IMR-90 (cell line): ENCODE measurements around the gene MUC21. TPM values are rescaled to one million over a fixed set of nuclear protein-coding genes. Genes with fewer than 3 reads are reported as not detected.

Experiments used
- ATAC-seq: fragments of 200-7000 bp; cut with Tn5 transposase; 2 replicates; pipeline ENCODE4 v1.9.1; 2020; ENCODE audit warnings: low read depth, mild to moderate bottlenecking, moderate library complexity
- BruUV-seq: library from RNA; stranded (reverse); fragments of 400-500 nt; replicated peaks from 2 replicates; lab custom pipeline; 2021; lab: Mats Ljungman, UMichigan
- CTCF ChIA-PET: fragments of 300-600 bp; formaldehyde crosslinking; extraction: SDS; loops from one replicate; lab custom pipeline; 2021; ENCODE audit warnings: antibody characterized with exemption; lab: Yijun Ruan, JAX
- POLR2A ChIA-PET: fragments of 300-600 bp; sonication (Branson Sonifier 250); formaldehyde crosslinking; loops from one replicate; lab custom pipeline; 2022; ENCODE audit warnings: antibody characterized with exemption; ENCODE audit not compliant: unreplicated experiment; lab: Charles Lee
- DNase-seq: peaks from one replicate; pipeline ENCODE4 v3.0.0; 2013
- H2AFZ ChIP-seq: replicated peaks from 2 replicates; pipeline ENCODE3; 2013; ENCODE audit warnings: low read length, mild to moderate bottlenecking; ENCODE audit not compliant: poor library complexity
- H2AK5ac ChIP-seq: 2 replicates; pipeline ENCODE4 v1.6.1; 2013; ENCODE audit warnings: low read depth, low read length, inconsistent platforms
- H2AK9ac ChIP-seq: replicated peaks from 2 replicates; pipeline ENCODE3; 2013; ENCODE audit warnings: mild to moderate bottlenecking, low read depth, low read length, moderate library complexity; ENCODE audit not compliant: poor library complexity
- H2BK120ac ChIP-seq: 2 replicates; pipeline ENCODE4 v1.6.1; 2013; ENCODE audit warnings: low read depth, low read length, inconsistent platforms
- H2BK15ac ChIP-seq: 3 replicates; pipeline ENCODE4 v1.6.1; 2013; ENCODE audit warnings: low read depth, low read length, inconsistent platforms
- H2BK20ac ChIP-seq: 2 replicates; pipeline ENCODE4 v1.6.1; 2013; ENCODE audit warnings: low read depth, mild to moderate bottlenecking, inconsistent platforms, low read length, moderate library complexity
- H2BK5ac ChIP-seq: 2 replicates; pipeline ENCODE4 v1.6.1; 2013; ENCODE audit warnings: mild to moderate bottlenecking, low read depth, low read length, inconsistent platforms; ENCODE audit not compliant: poor library complexity, severe bottlenecking
- H3K14ac ChIP-seq: replicated peaks from 2 replicates; pipeline ENCODE4 v1.6.1; 2013; ENCODE audit warnings: low read depth, low read length, inconsistent platforms
- H3K18ac ChIP-seq: 2 replicates; pipeline ENCODE4 v1.6.1; 2013; ENCODE audit warnings: low read depth, low read length, control low read depth
- H3K23ac ChIP-seq: 2 replicates; pipeline ENCODE4 v1.6.1; 2013; ENCODE audit warnings: low read depth, low read length, inconsistent platforms
- H3K27ac ChIP-seq: 2 replicates; pipeline ENCODE4 v1.5.1; 2013; ENCODE audit warnings: mild to moderate bottlenecking, control low read depth, low read length; ENCODE audit not compliant: insufficient read depth
- H3K27me3 ChIP-seq: 2 replicates; pipeline ENCODE4 v1.6.1; 2013; ENCODE audit warnings: low read length; ENCODE audit not compliant: control insufficient read depth, insufficient read depth
- H3K36me3 ChIP-seq: 2 replicates; pipeline ENCODE4 v1.6.1; 2013; ENCODE audit warnings: low read length, mixed read lengths; ENCODE audit not compliant: control insufficient read depth, insufficient read depth
- H3K4ac ChIP-seq: 2 replicates; pipeline ENCODE4 v1.6.1; 2013; ENCODE audit warnings: low read depth, low read length, inconsistent platforms
- H3K4me1 ChIP-seq: 2 replicates; pipeline ENCODE4 v1.6.1; 2013; ENCODE audit warnings: low read length, mixed read lengths; ENCODE audit not compliant: control insufficient read depth, insufficient read depth
- H3K4me2 ChIP-seq: 2 replicates; pipeline ENCODE4 v1.6.1; 2013; ENCODE audit warnings: low read depth, mild to moderate bottlenecking, control low read depth, low read length, moderate library complexity
- H3K4me3 ChIP-seq: 2 replicates; pipeline ENCODE4 v1.5.1; 2013; ENCODE audit warnings: low read depth, mild to moderate bottlenecking, control low read depth, low read length, moderate library complexity; ENCODE audit not compliant: insufficient read depth
- H3K56ac ChIP-seq: 2 replicates; pipeline ENCODE4 v1.6.1; 2013; ENCODE audit warnings: low read length, inconsistent platforms; ENCODE audit not compliant: insufficient read depth; ENCODE audit errors: extremely low read depth
- H3K79me1 ChIP-seq, 2 experiments: 2 replicates each; pipeline ENCODE4 v1.6.1; 2013; ENCODE audit warnings: low read length in 2 of 2, inconsistent platforms in 1 of 2, low read depth in 1 of 2
- H3K9ac ChIP-seq: 2 replicates; pipeline ENCODE4 v1.6.1; 2013; ENCODE audit warnings: low read depth, low read length, control low read depth
- H3K9me1 ChIP-seq: 2 replicates; pipeline ENCODE4 v1.6.1; 2013; ENCODE audit warnings: low read length, inconsistent platforms; ENCODE audit not compliant: insufficient read depth
- H3K9me3 ChIP-seq: 2 replicates; pipeline ENCODE4 v1.6.1; 2013; ENCODE audit warnings: low read length; ENCODE audit not compliant: control insufficient read depth, insufficient read depth
- H4K20me1 ChIP-seq: 2 replicates; pipeline ENCODE4 v1.6.1; 2013; ENCODE audit warnings: low read length, inconsistent platforms; ENCODE audit not compliant: insufficient read depth
- H4K5ac ChIP-seq: 2 replicates; pipeline ENCODE4 v1.6.1; 2013; ENCODE audit warnings: mild to moderate bottlenecking, low read depth, low read length, control low read depth
- H4K8ac ChIP-seq, 2 experiments: 2 replicates each; pipeline ENCODE4 v1.6.1; 2013; ENCODE audit warnings: low read depth in 2 of 2, low read length in 2 of 2, control low read depth in 1 of 2, inconsistent platforms in 1 of 2
- H4K91ac ChIP-seq: 2 replicates; pipeline ENCODE4 v1.6.1; 2013; ENCODE audit warnings: low read depth, low read length, inconsistent platforms; ENCODE audit not compliant: insufficient read depth
- CEBPB ChIP-seq: IDR thresholded peaks from 2 replicates; pipeline ENCODE4 v1.6.1; 2012; ENCODE audit warnings: low read depth, low read length, improper control_type of control experiment
- CHD1 ChIP-seq: IDR thresholded peaks from 2 replicates; pipeline ENCODE4 v1.6.1; 2012; ENCODE audit warnings: low read depth, low read length, improper control_type of control experiment
- FOS ChIP-seq: fragments of 150-350 bp; IDR thresholded peaks from 2 replicates; pipeline ENCODE4 v1.6.1; 2016; ENCODE audit warnings: low read depth, low read length
- MAZ ChIP-seq: IDR thresholded peaks from 2 replicates; pipeline ENCODE4 v1.6.1; 2012; ENCODE audit warnings: low read depth, mild to moderate bottlenecking, low read length, improper control_type of control experiment, moderate library complexity, borderline replicate concordance
- MXI1 ChIP-seq: IDR thresholded peaks from 2 replicates; pipeline ENCODE4 v1.6.1; 2012; ENCODE audit warnings: low read depth, mild to moderate bottlenecking, low read length, moderate library complexity, borderline replicate concordance
- NFE2L2 ChIP-seq: fragments of 150-350 bp; IDR thresholded peaks from 2 replicates; pipeline ENCODE4 v1.6.1; 2016; ENCODE audit warnings: low read depth, mild to moderate bottlenecking, low read length
- RAD21 ChIP-seq: IDR thresholded peaks from 2 replicates; pipeline ENCODE4 v1.6.1; 2012; ENCODE audit warnings: low read length, improper control_type of control experiment
- RCOR1 ChIP-seq: IDR thresholded peaks from 2 replicates; pipeline ENCODE4 v1.6.1; 2012; ENCODE audit warnings: mild to moderate bottlenecking, low read length, improper control_type of control experiment; ENCODE audit not compliant: insufficient replicate concordance
- RFX5 ChIP-seq: IDR thresholded peaks from 2 replicates; pipeline ENCODE4 v1.8.0; 2012; ENCODE audit warnings: low read depth, mild to moderate bottlenecking, low read length, moderate library complexity
- WGBS, 2 experiments: methylation state at CpG; one replicate each; pipeline versions ENCODE4 v1.1.5 to v1.1.7; 2013; ENCODE audit warnings: missing lambda C conversion rate in 2 of 2; ENCODE audit not compliant: insufficient read length in 1 of 2; ENCODE audit errors: extremely low coverage in 2 of 2; 5-methylcytosine and 5-hydroxymethylcytosine counted together
- dilution Hi-C: fragments of 300-500 bp; cut with HindIII; formaldehyde crosslinking; loops from one replicate; pipeline ENCODE4 v1.14.3; 2018; ENCODE audit warnings: low sequenced_read_pairs; ENCODE audit not compliant: unreplicated experiment
- in situ Hi-C: fragments of 300-500 bp; cut with MboI; formaldehyde crosslinking; loops from 3 replicates; pipeline ENCODE4 v1.14.3; 2019; ENCODE audit warnings: low sequenced_read_pairs, inconsistent platforms, mixed read lengths
- intact Hi-C: fragments of 100-400 bp; cut with micrococcal nuclease; formaldehyde crosslinking; loops from 2 replicates; pipeline ENCODE4 v1.10.0; 2022
- polyA plus RNA-seq, 3 experiments: library from polyadenylated mRNA; depleted of rRNA; stranded (reverse); fragments of >200 nt; gene quantifications; 2 replicates each; pipeline ENCODE4 v1.2.3, GENCODE V29; 2012; ENCODE audit warnings: low replicate concordance in 1 of 3
- total RNA-seq: library from RNA; depleted of rRNA; stranded (reverse); fragments of >200 nt; gene quantifications from 2 replicates; pipeline ENCODE4 v1.2.3, GENCODE V29; 2012
- TF ChIP-seq, protein P1 (sequence below): conservative IDR thresholded peaks from 2 replicates; pipeline ENCODE4 v1.5.1; 2012; ENCODE audit warnings: mild to moderate bottlenecking, low read depth, low read length, improper control_type of control experiment
- TF ChIP-seq, protein P2 (sequence below): fragments of 150-350 bp; IDR thresholded peaks from 2 replicates; pipeline ENCODE4 v1.6.1; 2016; ENCODE audit warnings: low read depth, mild to moderate bottlenecking, low read length, moderate library complexity, borderline replicate concordance

MUC21 gene
- total and polyA plus RNA-seq, 2 of the 4 experiments (the other 2 are of a cell fraction), result not detected

DNA sequence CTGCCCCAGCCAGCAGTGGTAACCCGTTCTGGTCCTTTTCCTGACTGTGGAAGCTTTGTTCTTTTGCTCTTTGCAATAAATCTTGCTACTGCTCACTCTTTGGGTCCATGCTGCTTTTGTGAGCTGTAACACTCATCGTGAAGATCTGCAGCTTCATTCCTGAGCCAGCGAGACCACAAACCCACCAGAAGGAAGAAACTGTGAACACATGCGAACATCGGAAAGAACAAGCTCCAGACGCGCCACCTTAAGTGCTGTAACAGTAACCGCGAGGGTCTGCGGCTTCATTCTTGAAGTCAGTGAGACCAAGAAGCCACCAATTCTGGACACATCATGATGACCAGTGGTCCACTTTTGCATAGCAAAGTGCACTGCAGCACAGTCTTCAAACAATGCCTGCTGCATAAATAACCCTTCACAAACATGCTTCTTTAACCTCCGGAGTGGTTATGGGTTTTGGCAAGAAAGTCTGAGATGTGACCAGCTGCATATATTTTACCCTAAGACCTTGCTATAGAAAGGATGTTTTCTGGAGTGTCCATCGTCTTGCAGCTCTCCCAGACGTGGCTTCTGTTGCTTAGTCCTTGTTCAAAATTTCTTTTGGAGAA lies 17.9 kb downstream of the MUC21 start:
- no peak for ATAC-seq
- Histone ChIP-seq H4K91ac (no peak overlapping the region), H4K5ac (no peak overlapping the region), H2AFZ (no peak overlapping the region), H2AK9ac (no peak overlapping the region), H3K4me2 (no peak overlapping the region), H3K27ac (no peak overlapping the region), H3K18ac (no peak overlapping the region), H2BK120ac (no peak overlapping the region), H3K4me1 (no peaks in the 10 kb centered on the region), H2BK20ac (no peak overlapping the region), H2AK5ac (no peak overlapping the region), H3K56ac (no peak overlapping the region), H4K8ac (no peak overlapping the region), H3K14ac (no peak overlapping the region), H3K9me1 (no peaks in the 10 kb centered on the region; the same call in 1 of the 2 replicates), H2BK5ac (no peak overlapping the region), H3K9ac (no peak overlapping the region), H4K20me1 (no peaks in the 10 kb centered on the region), H3K27me3 (peaks cover 5% of the 10 kb centered on the region), H3K9me3 (no peaks in the 10 kb centered on the region), H3K79me1 (no peaks in the 10 kb centered on the region), H3K23ac (no peak overlapping the region), H3K36me3 (no peaks in the 10 kb centered on the region), H3K4me3 (no peak overlapping the region), H3K4ac (no peak overlapping the region), H2BK15ac (no peak overlapping the region)
- ChIA-PET CTCF (interaction anchor here (0.6 kb wide), 1 partner anchor 10 kb away, joined by 3 read pairs; no protein-coding TSS in a partner anchor), POLR2A (no interaction called here)
- in situ Hi-C loops (no loop called here), intact Hi-C loops (no loop called here), dilution Hi-C loops (no loop called here)
- TF ChIP-seq NFE2L2 (no peak), CEBPB (no peak), CHD1 (no peak), RAD21 (no peak), FOS (no peak), MXI1 (no peak), RCOR1 (no peak), MAZ (no peak), RFX5 (no peak)
- TF ChIP-seq, protein P1, sequence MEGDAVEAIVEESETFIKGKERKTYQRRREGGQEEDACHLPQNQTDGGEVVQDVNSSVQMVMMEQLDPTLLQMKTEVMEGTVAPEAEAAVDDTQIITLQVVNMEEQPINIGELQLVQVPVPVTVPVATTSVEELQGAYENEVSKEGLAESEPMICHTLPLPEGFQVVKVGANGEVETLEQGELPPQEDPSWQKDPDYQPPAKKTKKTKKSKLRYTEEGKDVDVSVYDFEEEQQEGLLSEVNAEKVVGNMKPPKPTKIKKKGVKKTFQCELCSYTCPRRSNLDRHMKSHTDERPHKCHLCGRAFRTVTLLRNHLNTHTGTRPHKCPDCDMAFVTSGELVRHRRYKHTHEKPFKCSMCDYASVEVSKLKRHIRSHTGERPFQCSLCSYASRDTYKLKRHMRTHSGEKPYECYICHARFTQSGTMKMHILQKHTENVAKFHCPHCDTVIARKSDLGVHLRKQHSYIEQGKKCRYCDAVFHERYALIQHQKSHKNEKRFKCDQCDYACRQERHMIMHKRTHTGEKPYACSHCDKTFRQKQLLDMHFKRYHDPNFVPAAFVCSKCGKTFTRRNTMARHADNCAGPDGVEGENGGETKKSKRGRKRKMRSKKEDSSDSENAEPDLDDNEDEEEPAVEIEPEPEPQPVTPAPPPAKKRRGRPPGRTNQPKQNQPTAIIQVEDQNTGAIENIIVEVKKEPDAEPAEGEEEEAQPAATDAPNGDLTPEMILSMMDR, result no peak
- TF ChIP-seq, protein P2, sequence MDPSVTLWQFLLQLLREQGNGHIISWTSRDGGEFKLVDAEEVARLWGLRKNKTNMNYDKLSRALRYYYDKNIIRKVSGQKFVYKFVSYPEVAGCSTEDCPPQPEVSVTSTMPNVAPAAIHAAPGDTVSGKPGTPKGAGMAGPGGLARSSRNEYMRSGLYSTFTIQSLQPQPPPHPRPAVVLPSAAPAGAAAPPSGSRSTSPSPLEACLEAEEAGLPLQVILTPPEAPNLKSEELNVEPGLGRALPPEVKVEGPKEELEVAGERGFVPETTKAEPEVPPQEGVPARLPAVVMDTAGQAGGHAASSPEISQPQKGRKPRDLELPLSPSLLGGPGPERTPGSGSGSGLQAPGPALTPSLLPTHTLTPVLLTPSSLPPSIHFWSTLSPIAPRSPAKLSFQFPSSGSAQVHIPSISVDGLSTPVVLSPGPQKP, result no peak
- no peak for DNase-seq
- WGBS, 2 experiments, result 67% methylated on average over 8 of the region's 13 CpGs; no CpG with 5 or more reads in 1 of the 2 experiments
- BruUV-seq, result no TSS peak
